A549 (cell line): ENCODE data around the gene SLC35D1. TPM values are rescaled to one million over a fixed set of nuclear protein-coding genes. Genes with fewer than 3 reads are reported as not detected.
"Not testable (repeated sequence)": the region's sequence is repeated elsewhere in the genome, so short reads cannot be mapped to it uniquely, and the experiment has no call there.

ENCODE experiments used
- ATAC-seq, 2 experiments: fragments of 200-7000 bp in 1 of 2; fragments of >200 bp in 1 of 2; cut with Nextera tagmentation in 1 of 2; cut with Tn5 transposase in 1 of 2; 3 replicates each; pipeline versions ENCODE4 v1.8.0 to v1.9.1; 2018 to 2020; ENCODE audit warnings: mild to moderate bottlenecking in 1 of 2, moderate library complexity in 1 of 2
- CTCF ChIA-PET: fragments of 300-600 bp; sonication (Branson Sonifier 250); formaldehyde crosslinking; extraction: SDS; loops from one replicate; lab custom pipeline; 2021; ENCODE audit warnings: antibody characterized with exemption, inconsistent platforms; lab: Yijun Ruan, JAX
- POLR2A ChIA-PET: fragments of 350-600 bp; formaldehyde crosslinking; extraction: SDS; loops from one replicate; lab custom pipeline; 2021; ENCODE audit warnings: antibody characterized with exemption, inconsistent platforms; lab: Yijun Ruan, JAX
- DNase-seq, 2 experiments: peaks; one replicate each; pipeline versions ENCODE4 v3.0.0 to v3.0.0-alpha.2; 2011 to 2016; ENCODE audit warnings: low read depth in 1 of 2, low spot score in 1 of 2
- FAIRE-seq: peaks from 2 replicates; lab custom pipeline; 2011; peaks lifted over from hg19 to GRCh38; lab: Jason Lieb, UNC
- H3K27ac ChIP-seq, 2 experiments: fragments of >200 bp; sonication (Bioruptor Twin); formaldehyde crosslinking; 3 replicates each; pipeline ENCODE4 v1.5.1; 2016 to 2017
- H3K4me1 ChIP-seq: fragments of >200 bp; sonication (Bioruptor Twin); formaldehyde crosslinking; 3 replicates; pipeline ENCODE4 v1.6.1; 2016
- H3K4me2 ChIP-seq: fragments of >200 bp; sonication (Bioruptor Twin); formaldehyde crosslinking; 3 replicates; pipeline ENCODE4 v1.6.1; 2016
- H3K4me3 ChIP-seq: fragments of >200 bp; sonication (Bioruptor Twin); formaldehyde crosslinking; 3 replicates; pipeline ENCODE4 v1.5.1; 2016
- H3K9me3 ChIP-seq: fragments of >200 bp; sonication (Bioruptor Twin); formaldehyde crosslinking; 3 replicates; pipeline ENCODE4 v1.6.1; 2016
- CHD4 ChIP-seq: fragments of 200-600 bp; sonication (generic); IDR thresholded peaks from 2 replicates; pipeline ENCODE4 v1.6.1; 2016; ENCODE audit warnings: antibody characterized with exemption, mild to moderate bottlenecking, borderline replicate concordance
- ELK1 ChIP-seq: fragments of 150-350 bp; IDR thresholded peaks from 2 replicates; pipeline ENCODE4 v1.6.1; 2014; ENCODE audit warnings: low read depth, mild to moderate bottlenecking, low read length
- FOSL2 ChIP-seq, 2 experiments: fragments of 450-650 bp in 1 of 2; fragments of >200 bp in 1 of 2; sonication (Bioruptor Twin) in 1 of 2; formaldehyde crosslinking; IDR thresholded peaks; 2 replicates each; pipeline versions ENCODE4 v1.5.0 to v1.6.1; 2016 to 2020; ENCODE audit warnings: mild to moderate bottlenecking in 1 of 2, moderate library complexity in 1 of 2
- HES2 ChIP-seq: fragments of >200 bp; sonication (Bioruptor Twin); formaldehyde crosslinking; IDR thresholded peaks from 2 replicates; pipeline ENCODE4 v1.6.1; 2016
- KDM1A ChIP-seq: fragments of 200-600 bp; sonication (generic); IDR thresholded peaks from 2 replicates; pipeline ENCODE4 v1.6.1; 2016; ENCODE audit warnings: low read depth, mild to moderate bottlenecking
- KDM5A ChIP-seq: fragments of 200-600 bp; sonication (generic); IDR thresholded peaks from 2 replicates; pipeline ENCODE4 v1.6.1; 2016; ENCODE audit warnings: antibody characterized with exemption, mild to moderate bottlenecking
- NFE2L2 ChIP-seq: fragments of 150-350 bp; conservative IDR thresholded peaks from 2 replicates; pipeline ENCODE4 v1.6.1; 2014; ENCODE audit warnings: low read length
- NR3C1 ChIP-seq: fragments of >200 bp; sonication (Bioruptor Twin); formaldehyde crosslinking; IDR thresholded peaks from 3 replicates; pipeline ENCODE4 v1.6.1; 2017
- RFX5 ChIP-seq: fragments of 450-650 bp; IDR thresholded peaks from 2 replicates; pipeline ENCODE4 v1.7.1; 2014; ENCODE audit warnings: antibody characterized with exemption, mild to moderate bottlenecking, moderate library complexity
- RNF2 ChIP-seq: fragments of 200-600 bp; sonication (generic); IDR thresholded peaks from 2 replicates; pipeline ENCODE4 v1.6.1; 2016; ENCODE audit warnings: low read depth, mild to moderate bottlenecking, antibody characterized with exemption, moderate library complexity, borderline replicate concordance
- USF2 ChIP-seq: fragments of 450-650 bp; IDR thresholded peaks from 2 replicates; pipeline ENCODE4 v1.6.1; 2014; ENCODE audit warnings: antibody characterized with exemption
- WGBS: methylation state at CpG from one replicate; pipeline ENCODE4 v1.1.6; 2017; ENCODE audit errors: missing lambda C conversion rate; 5-methylcytosine and 5-hydroxymethylcytosine counted together
- polyA plus RNA-seq, 4 experiments: library from polyadenylated mRNA; depleted of rRNA in 3 of 4; stranded (reverse); fragments of >200 nt; fragmentation: RNase III in 1 of 4; extraction: RNeasy Plus Mini Kit Qiagen cat#74134 plus additional on column Dnase treatment in 1 of 4; gene quantifications; 2 replicates in 3 of 4; 3 replicates in 1 of 4; pipeline ENCODE4 v1.2.3, GENCODE V29; 2011 to 2017

The SLC35D1 gene
- polyA plus RNA-seq, 2 of the 4 experiments (the other 2 are of a cell fraction): 5.2 to 12.9 TPM

- ChIA-PET POLR2A (interaction anchor here (0.6 kb wide), 1 partner anchor 213 kb away, joined by 3 read pairs; no protein-coding TSS in a partner anchor), CTCF (interaction anchor here (1.2 to 1.9 kb wide), 2 partner anchors 18 to 171 kb away, joined by 3 to 6 read pairs; no protein-coding TSS in a partner anchor)
Measured at GRCh38 chr1:66978201-66978600, 75.7 kb downstream of the SLC35D1 start.

GRCh38 chr1:66968574-66968973 is 85.4 kb downstream of the SLC35D1 start:
- WGBS: 59% methylated on average over 3 of the region's 3 CpGs
- CTCF ChIA-PET: no interaction called here

More at GRCh38 chr1:66978201-66978600, 75.7 kb downstream of the SLC35D1 start:
- Histone ChIP-seq H3K27ac (no peak overlapping the region), H3K9me3 (no peaks in the 10 kb centered on the region), H3K4me1 (peaks cover 28% of the 10 kb centered on the region), H3K4me2 (no peak overlapping the region), H3K4me3 (no peak overlapping the region)
- FAIRE-seq (no peak), ATAC-seq (no peak), DNase-seq (no peak)
- no peak for TF ChIP-seq FOSL2 (IDR thresholded peaks at IDR 0.05)
- TF ChIP-seq FOSL2 (CRISPR knock-in tag; IDR thresholded peaks at IDR 0.05): no peak
- TF ChIP-seq NFE2L2: no peak
- no peak for TF ChIP-seq ELK1
- no peak for TF ChIP-seq RNF2
- no peak for TF ChIP-seq HES2
- TF ChIP-seq NR3C1: no peak
- TF ChIP-seq KDM1A: no peak

GRCh38 chr1:66966188-66966873 is 87.6 kb downstream of the SLC35D1 start:
- H3K4me1 ChIP-seq, H3K27ac ChIP-seq, POLR2A ChIA-PET, ATAC-seq, DNase-seq, FAIRE-seq, H3K4me2 ChIP-seq, H3K4me3 ChIP-seq, H3K9me3 ChIP-seq: not testable (repeated sequence)
- CTCF ChIA-PET: interaction anchor here (1.1 kb wide), 1 partner anchor 30 kb away, joined by 3 read pairs; no protein-coding TSS in a partner anchor
- WGBS: 93% methylated on average over 7 of the region's 7 CpGs

More at GRCh38 chr1:66968574-66968973, 85.4 kb downstream of the SLC35D1 start:
- Histone ChIP-seq H3K4me3 (no peak overlapping the region), H3K4me1 (no peaks in the 10 kb centered on the region)
- no peak for FAIRE-seq
- no peak for TF ChIP-seq FOSL2 (IDR thresholded peaks at IDR 0.05)
- no peak for TF ChIP-seq FOSL2 (CRISPR knock-in tag; IDR thresholded peaks at IDR 0.05)
- TF ChIP-seq CHD4: no peak
- TF ChIP-seq HES2: no peak
- no peak for TF ChIP-seq KDM5A
- no peak for TF ChIP-seq RNF2
- no peak for TF ChIP-seq RFX5
- TF ChIP-seq, all 56 proteins: peak for 0
- Histone ChIP-seq H3K4me2 (no peak overlapping the region), H3K27ac (no peak overlapping the region), H3K9me3 (peaks cover 5% of the 10 kb centered on the region; the same call in 1 of the 3 replicates)
- POLR2A ChIA-PET: no interaction called here
- DNase-seq (no peak), ATAC-seq (no peak)

- no peak for FAIRE-seq
- POLR2A ChIA-PET: no interaction called here
- Histone ChIP-seq H3K9me3 (no peaks in the 10 kb centered on the region), H3K27ac (no peak overlapping the region), H3K4me3 (no peak overlapping the region), H3K4me2 (no peak overlapping the region), H3K4me1 (peaks cover 14% of the 10 kb centered on the region; the same call in 2 of the 3 replicates)
- no peak for TF ChIP-seq ELK1
- TF ChIP-seq USF2: no peak
- ATAC-seq: no peak
- no peak for DNase-seq
- CTCF ChIA-PET: no interaction called here
- 95% methylated on average over 3 of the region's 3 CpGs for WGBS
Measured at GRCh38 chr1:66957938-66958337, 96.0 kb downstream of the SLC35D1 start.
